Measurements from ENCODE around the gene IGDCC3. TPM values are rescaled to one million over a fixed set of nuclear protein-coding genes. Genes with fewer than 3 reads are reported as not detected.

The IGDCC3 gene
- total and polyA plus RNA-seq, 10 of the 15 experiments (the other 5 are each of a cell fraction or from before 2014, with no cell fraction given) = 0.10 to 0.20 (median 0.15) TPM; not detected in 7

DNA sequence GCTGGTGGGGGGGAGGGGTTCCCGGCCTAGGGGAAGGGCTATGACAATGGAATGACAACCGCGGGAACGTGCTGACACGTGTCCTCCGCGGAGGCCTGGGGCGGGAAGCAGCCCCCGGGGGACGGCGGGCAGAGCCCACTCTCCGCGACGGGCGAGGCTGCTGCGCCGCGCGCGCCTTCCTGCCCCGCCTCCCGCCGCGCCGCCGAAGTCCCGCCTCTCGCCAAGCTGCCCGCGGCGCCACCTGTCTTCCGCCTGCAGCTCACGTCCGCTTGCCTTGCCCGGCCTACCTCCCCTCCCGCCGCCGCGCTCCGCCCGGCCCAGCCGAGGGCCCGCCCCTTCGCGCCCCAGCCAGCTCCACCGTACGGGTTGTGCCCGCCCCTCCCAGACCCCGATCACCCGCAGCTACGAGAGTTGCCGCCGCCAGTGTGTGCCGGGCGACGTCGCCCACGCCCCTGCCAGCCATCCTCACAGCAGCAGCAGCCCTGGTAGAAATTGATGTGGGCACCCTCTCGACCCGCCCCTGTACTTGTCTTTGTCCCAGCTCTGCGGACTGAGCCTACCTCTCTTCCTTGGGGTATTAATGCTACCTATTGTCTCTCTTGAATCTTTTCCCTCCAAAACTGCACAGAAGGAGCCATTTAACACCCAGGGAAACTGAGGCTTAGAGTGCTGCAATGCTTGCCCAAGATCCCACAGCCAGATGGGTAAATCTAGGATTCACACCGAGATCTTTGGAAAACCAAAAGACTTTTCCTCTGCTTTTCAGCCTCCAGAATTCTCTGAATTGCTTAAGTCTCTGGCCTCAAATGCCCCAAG is 90.9 kb downstream of the IGDCC3 start, which contains the start of gene PARP16 (continued):
- TF ChIP-seq, protein P1, sequence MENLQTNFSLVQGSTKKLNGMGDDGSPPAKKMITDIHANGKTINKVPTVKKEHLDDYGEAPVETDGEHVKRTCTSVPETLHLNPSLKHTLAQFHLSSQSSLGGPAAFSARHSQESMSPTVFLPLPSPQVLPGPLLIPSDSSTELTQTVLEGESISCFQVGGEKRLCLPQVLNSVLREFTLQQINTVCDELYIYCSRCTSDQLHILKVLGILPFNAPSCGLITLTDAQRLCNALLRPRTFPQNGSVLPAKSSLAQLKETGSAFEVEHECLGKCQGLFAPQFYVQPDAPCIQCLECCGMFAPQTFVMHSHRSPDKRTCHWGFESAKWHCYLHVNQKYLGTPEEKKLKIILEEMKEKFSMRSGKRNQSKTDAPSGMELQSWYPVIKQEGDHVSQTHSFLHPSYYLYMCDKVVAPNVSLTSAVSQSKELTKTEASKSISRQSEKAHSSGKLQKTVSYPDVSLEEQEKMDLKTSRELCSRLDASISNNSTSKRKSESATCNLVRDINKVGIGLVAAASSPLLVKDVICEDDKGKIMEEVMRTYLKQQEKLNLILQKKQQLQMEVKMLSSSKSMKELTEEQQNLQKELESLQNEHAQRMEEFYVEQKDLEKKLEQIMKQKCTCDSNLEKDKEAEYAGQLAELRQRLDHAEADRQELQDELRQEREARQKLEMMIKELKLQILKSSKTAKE (IDR thresholded peaks at IDR 0.05; ENCODE audit: low read depth, poor library complexity, severe bottlenecking) = no peak
- no peak for TF ChIP-seq EZH2 (IDR thresholded peaks at IDR 0.05; ENCODE audit: borderline replicate concordance, control insufficient read depth, low read depth, low read length)
- TF ChIP-seq TCF3 (IDR thresholded peaks at IDR 0.05; ENCODE audit: borderline replicate concordance, insufficient read depth, low read depth, low read length) = peak; percentile 85
- no peak for TF ChIP-seq STAT1 (conservative IDR thresholded peaks at IDR 0.05)
- TF ChIP-seq IRF4 (IDR thresholded peaks at IDR 0.05; ENCODE audit: low read depth, low read length) = no peak
- TF ChIP-seq MTA3 (IDR thresholded peaks at IDR 0.05; ENCODE audit: borderline replicate concordance, low read length) = no peak
- TF ChIP-seq CBFB (IDR thresholded peaks at IDR 0.05; ENCODE audit: low read depth) = no peak
- 0 out of 3 replicates have a peak, but pooled peaks of 1 of the 2 experiments have one; percentile 32 for TF ChIP-seq EGR1 (IDR thresholded peaks at IDR 0.05; ENCODE audit: borderline replicate concordance in 1 of 2, low read depth in 2 of 2, low read length in 2 of 2)
- TF ChIP-seq SMAD5 (IDR thresholded peaks at IDR 0.05; ENCODE audit: low read depth) = no peak
- 0 out of 2 replicates have a peak, but pooled peaks have one; percentile 66 for TF ChIP-seq LARP7 (IDR thresholded peaks at IDR 0.05)
- TF ChIP-seq ZBTB33 (IDR thresholded peaks at IDR 0.05) = no peak
- no peak for TF ChIP-seq ZNF274 (IDR thresholded peaks at IDR 0.05; ENCODE audit: insufficient read depth, insufficient read length)
- TF ChIP-seq BCL3 (IDR thresholded peaks at IDR 0.05; ENCODE audit: borderline replicate concordance, insufficient read depth, low read depth, low read length, poor library complexity, severe bottlenecking) = no peak
- no peak for TF ChIP-seq SP1 (IDR thresholded peaks at IDR 0.05; ENCODE audit: low read depth, low read length)
- TF ChIP-seq CEBPB (IDR thresholded peaks at IDR 0.05; ENCODE audit: borderline replicate concordance in 1 of 2, low read depth in 2 of 2, low read length in 2 of 2) = no peak
- TF ChIP-seq GATAD2B (conservative IDR thresholded peaks at IDR 0.05; ENCODE audit: low read depth) = peak; percentile 68
- TF ChIP-seq CHD2 (IDR thresholded peaks at IDR 0.05; ENCODE audit: borderline replicate concordance, low read depth, low read length) = peak; percentile 41; the same call in 1 of the 2 replicates
- no peak for TF ChIP-seq YBX1 (IDR thresholded peaks at IDR 0.05)
- TF ChIP-seq TCF12 (IDR thresholded peaks at IDR 0.05; ENCODE audit: low read depth, low read length) = peak; percentile 77
- peak in 1 of 2 experiments; percentile 49; a peak in 1 of 4 replicates for TF ChIP-seq SRF (IDR thresholded peaks at IDR 0.05; ENCODE audit: low read depth in 2 of 2, low read length in 2 of 2)
- TF ChIP-seq WRNIP1 (IDR thresholded peaks at IDR 0.05; ENCODE audit: borderline replicate concordance, low read depth, low read length) = no peak
- TF ChIP-seq ZZZ3 (IDR thresholded peaks at IDR 0.05; ENCODE audit: control insufficient read depth, insufficient read length, low read depth) = no peak
- TF ChIP-seq CREM (IDR thresholded peaks at IDR 0.05; ENCODE audit: low read depth) = peak; percentile 28; the same call in 1 of the 2 replicates
- TF ChIP-seq MAX (IDR thresholded peaks at IDR 0.05; ENCODE audit: low read depth, low read length) = no peak; the same call in 1 of the 2 replicates
